MCF 10A (cell line): ENCODE measurements around the gene SORL1. TPM values are rescaled to one million over a fixed set of nuclear protein-coding genes. Genes with fewer than 3 reads are reported as not detected.

Experiments
- BruUV-seq: library from RNA; stranded (reverse); fragments of 400-500 nt; replicated peaks from 2 replicates; lab custom pipeline; 2021; lab: Mats Ljungman, UMichigan
- CTCF ChIA-PET: fragments of 300-600 bp; sonication (Branson Sonifier 250); formaldehyde crosslinking; extraction: SDS; loops from one replicate; lab custom pipeline; 2021; ENCODE audit warnings: antibody characterized with exemption, inconsistent platforms; lab: Yijun Ruan, JAX
- POLR2A ChIA-PET: fragments of 300-600, 350-650 bp; sonication (Branson Sonifier 250); formaldehyde crosslinking; extraction: SDS; loops from one replicate; lab custom pipeline; 2020; ENCODE audit warnings: antibody characterized with exemption, inconsistent platforms; lab: Yijun Ruan, JAX
- DNase-seq: peaks from one replicate; pipeline ENCODE4 v3.0.0-alpha.2; 2018; ENCODE audit not compliant: unreplicated experiment
- H3K27ac Mint-ChIP-seq: one replicate; pipeline ENCODE4 v1.8.0; 2022; ENCODE audit warnings: mild to moderate bottlenecking, low read depth, mixed read lengths; ENCODE audit not compliant: unreplicated experiment
- H3K27me3 Mint-ChIP-seq: one replicate; pipeline ENCODE4 v1.8.0; 2022; ENCODE audit warnings: mixed read lengths; ENCODE audit not compliant: insufficient read depth, unreplicated experiment
- H3K36me3 Mint-ChIP-seq: one replicate; pipeline ENCODE4 v1.8.0; 2022; ENCODE audit warnings: mild to moderate bottlenecking, moderate library complexity, mixed read lengths; ENCODE audit not compliant: insufficient read depth, unreplicated experiment
- H3K4me1 Mint-ChIP-seq: one replicate; pipeline ENCODE4 v1.8.0; 2022; ENCODE audit warnings: mixed read lengths; ENCODE audit not compliant: insufficient read depth, unreplicated experiment
- H3K4me3 Mint-ChIP-seq: one replicate; pipeline ENCODE4 v1.8.0; 2022; ENCODE audit warnings: mild to moderate bottlenecking, moderate library complexity, mixed read lengths; ENCODE audit not compliant: unreplicated experiment
- H3K9me3 Mint-ChIP-seq: one replicate; pipeline ENCODE4 v1.8.0; 2022; ENCODE audit warnings: mixed read lengths; ENCODE audit not compliant: unreplicated experiment
- intact Hi-C: fragments of 100-400 bp; cut with micrococcal nuclease; formaldehyde crosslinking; loops from 2 replicates; pipeline ENCODE4 v1.14.1; 2022
- total RNA-seq: library from RNA; stranded (reverse); gene quantifications from 2 replicates; pipeline ENCODE4 v1.2.3, GENCODE V29; 2022
- TF ChIP-seq, protein P1 (sequence below): fragments of 200-600 bp; IDR thresholded peaks from one replicate; pipeline ENCODE4 v1.8.0; 2022; ENCODE audit warnings: antibody characterized with exemption, mild to moderate bottlenecking; ENCODE audit not compliant: unreplicated experiment

Gene SORL1
- total RNA-seq, 1 experiment from 2014 or later, result 5.9 TPM

DNA sequence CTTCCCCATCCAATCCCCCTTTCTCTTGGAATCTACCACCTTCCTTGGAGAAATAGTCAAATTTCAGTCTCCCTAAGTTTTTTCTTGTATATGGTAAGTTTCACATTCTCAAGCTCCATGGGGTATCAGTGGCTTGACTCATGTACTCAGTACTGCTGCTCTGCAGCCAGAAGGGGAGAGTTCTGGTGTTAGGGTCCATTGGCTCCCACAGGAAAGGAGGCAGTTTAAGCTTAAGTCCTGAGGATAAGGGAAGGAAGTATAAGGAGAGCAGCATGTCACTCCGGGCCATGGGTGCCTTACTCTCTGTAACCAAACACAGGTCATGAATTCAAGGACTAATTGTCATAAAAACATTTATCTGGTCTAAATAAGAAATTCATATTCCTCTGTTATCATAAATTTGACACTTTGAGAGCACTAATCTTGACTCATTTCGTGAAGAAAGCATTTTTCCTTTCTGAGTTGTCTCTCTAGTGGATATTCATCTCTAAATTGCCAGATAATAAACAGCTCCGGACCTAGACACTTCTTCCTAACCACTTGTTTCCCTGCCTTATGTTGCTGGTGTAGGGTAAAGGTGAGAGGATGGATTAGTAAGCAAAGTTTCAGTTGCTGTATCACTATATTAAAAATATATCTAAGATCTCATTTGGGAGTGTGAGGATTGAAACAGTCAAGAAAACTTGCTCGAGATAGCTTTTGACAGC, 20.1 kb upstream of the SORL1 start:
- TF ChIP-seq, protein P1, sequence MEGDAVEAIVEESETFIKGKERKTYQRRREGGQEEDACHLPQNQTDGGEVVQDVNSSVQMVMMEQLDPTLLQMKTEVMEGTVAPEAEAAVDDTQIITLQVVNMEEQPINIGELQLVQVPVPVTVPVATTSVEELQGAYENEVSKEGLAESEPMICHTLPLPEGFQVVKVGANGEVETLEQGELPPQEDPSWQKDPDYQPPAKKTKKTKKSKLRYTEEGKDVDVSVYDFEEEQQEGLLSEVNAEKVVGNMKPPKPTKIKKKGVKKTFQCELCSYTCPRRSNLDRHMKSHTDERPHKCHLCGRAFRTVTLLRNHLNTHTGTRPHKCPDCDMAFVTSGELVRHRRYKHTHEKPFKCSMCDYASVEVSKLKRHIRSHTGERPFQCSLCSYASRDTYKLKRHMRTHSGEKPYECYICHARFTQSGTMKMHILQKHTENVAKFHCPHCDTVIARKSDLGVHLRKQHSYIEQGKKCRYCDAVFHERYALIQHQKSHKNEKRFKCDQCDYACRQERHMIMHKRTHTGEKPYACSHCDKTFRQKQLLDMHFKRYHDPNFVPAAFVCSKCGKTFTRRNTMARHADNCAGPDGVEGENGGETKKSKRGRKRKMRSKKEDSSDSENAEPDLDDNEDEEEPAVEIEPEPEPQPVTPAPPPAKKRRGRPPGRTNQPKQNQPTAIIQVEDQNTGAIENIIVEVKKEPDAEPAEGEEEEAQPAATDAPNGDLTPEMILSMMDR, result no peak
- no peaks in the 10 kb centered on the region for H3K36me3 Mint-ChIP-seq
- ChIA-PET CTCF (interaction anchor here (0.5 to 0.8 kb wide), 2 partner anchors 11 to 748 kb away, joined by 3 read pairs; no protein-coding TSS in a partner anchor), POLR2A (interaction anchor here (1.5 kb wide), 1 partner anchor 15 kb away, joined by 4 read pairs; no protein-coding TSS in a partner anchor)
- no peak overlapping the region for H3K27ac Mint-ChIP-seq
- no TSS peak for BruUV-seq
- H3K27me3 Mint-ChIP-seq, result no peaks in the 10 kb centered on the region
- intact Hi-C loops, result no loop called here
- peaks cover under 1% of the 10 kb centered on the region for H3K4me1 Mint-ChIP-seq
- no peak for DNase-seq
- H3K4me3 Mint-ChIP-seq, result no peak overlapping the region
- no peaks in the 10 kb centered on the region for H3K9me3 Mint-ChIP-seq

DNA sequence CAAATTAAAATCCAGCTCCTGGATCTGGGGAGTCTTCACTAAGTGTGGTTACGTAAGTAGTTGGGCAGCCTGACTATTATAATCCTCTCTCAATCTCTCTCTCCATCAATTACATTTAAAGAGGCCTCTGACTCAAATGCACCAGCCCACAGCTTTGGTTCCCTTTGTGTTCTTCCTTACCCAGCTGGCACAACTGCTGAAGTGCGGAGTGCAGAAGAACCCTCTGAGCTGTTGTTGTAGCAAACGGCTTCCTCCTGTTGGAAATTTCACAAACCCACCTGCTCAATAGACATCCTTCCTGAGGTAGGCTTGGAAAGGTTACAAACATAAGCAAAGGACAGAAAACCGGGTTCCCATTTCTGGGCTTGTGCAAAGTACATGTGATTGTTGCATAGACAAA, 17.0 kb upstream of the SORL1 start:
- BruUV-seq, result no TSS peak
- TF ChIP-seq, protein P1, result no peak
- Mint-ChIP-seq H3K4me1 (peaks cover 10% of the 10 kb centered on the region), H3K27me3 (no peaks in the 10 kb centered on the region), H3K4me3 (no peak overlapping the region), H3K9me3 (no peaks in the 10 kb centered on the region), H3K36me3 (no peaks in the 10 kb centered on the region), H3K27ac (no peak overlapping the region)
- intact Hi-C loops, result no loop called here
- POLR2A ChIA-PET, result interaction anchor here (1.2 kb wide), 1 partner anchor 43 kb away, joined by 3 read pairs; no protein-coding TSS in a partner anchor
- CTCF ChIA-PET, result interaction anchor here (0.7 kb wide), 1 partner anchor 1070 kb away, joined by 3 read pairs; no protein-coding TSS in a partner anchor
- DNase-seq, result no peak

DNA sequence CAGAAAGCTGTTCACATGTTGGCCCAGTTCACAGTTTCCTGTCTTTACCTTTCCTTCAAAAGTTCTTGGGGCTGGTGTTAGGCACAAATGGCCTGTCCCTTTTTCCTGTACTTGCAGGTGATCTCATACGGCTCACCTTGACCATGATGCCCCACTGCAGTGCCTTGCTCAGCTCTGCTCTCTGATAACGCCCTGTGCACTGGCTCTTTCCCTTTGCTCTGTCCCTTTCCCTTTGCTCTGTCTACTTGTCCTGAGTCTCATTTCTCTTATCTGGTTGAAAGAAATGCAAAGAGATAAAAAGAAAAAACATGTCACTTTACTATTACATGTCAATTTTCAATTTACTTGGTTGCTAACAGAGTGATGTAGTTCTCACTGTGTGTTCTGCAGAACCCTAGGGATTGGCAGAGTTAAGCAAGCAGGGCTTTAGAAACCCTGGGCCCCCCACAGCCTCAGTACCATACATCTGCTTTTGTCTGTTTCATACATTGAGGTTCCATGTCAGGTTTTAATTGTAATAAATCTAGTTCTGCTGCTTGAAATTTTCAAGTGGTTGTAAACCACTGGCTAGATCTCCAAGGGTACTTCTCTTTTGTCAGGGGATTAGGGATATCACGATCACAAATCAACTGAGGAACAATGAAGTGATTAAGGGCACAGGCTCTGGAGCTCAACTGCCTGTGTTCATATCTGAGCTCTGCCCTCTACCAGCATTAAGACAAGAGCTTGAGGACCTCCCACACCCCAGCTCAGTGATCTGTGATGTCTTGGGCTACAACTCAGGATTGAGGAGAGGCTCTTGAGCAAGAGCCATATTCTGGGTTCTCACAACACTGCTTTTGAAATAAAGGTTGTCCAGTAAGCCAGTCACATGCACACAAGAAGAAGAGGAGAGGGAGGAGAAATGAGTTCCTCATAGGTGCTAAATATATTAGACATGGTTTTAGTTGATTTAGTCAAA, 16.3 kb upstream of the SORL1 start:
- POLR2A ChIA-PET, result interaction anchor here (0.6 to 1.2 kb wide), 2 partner anchors 44 to 46 kb away, joined by 3 read pairs; no protein-coding TSS in a partner anchor
- H3K27me3 Mint-ChIP-seq, result no peaks in the 10 kb centered on the region

More for the DNA sequence above, 16.3 kb upstream of the SORL1 start:
- no TSS peak for BruUV-seq
- Mint-ChIP-seq H3K4me1 (peaks cover 10% of the 10 kb centered on the region), H3K36me3 (peaks cover 6% of the 10 kb centered on the region), H3K9me3 (no peaks in the 10 kb centered on the region), H3K4me3 (no peak overlapping the region), H3K27ac (no peak overlapping the region)
- CTCF ChIA-PET, result interaction anchor here (0.7 kb wide), 2 partner anchors 15 to 1069 kb away, joined by 3 read pairs; no protein-coding TSS in a partner anchor
- intact Hi-C loops, result no loop called here
- no peak for DNase-seq
- TF ChIP-seq, protein P1, result no peak
